ENCODE measurements around the gene WNK2.

WNK2 gene

DNA sequence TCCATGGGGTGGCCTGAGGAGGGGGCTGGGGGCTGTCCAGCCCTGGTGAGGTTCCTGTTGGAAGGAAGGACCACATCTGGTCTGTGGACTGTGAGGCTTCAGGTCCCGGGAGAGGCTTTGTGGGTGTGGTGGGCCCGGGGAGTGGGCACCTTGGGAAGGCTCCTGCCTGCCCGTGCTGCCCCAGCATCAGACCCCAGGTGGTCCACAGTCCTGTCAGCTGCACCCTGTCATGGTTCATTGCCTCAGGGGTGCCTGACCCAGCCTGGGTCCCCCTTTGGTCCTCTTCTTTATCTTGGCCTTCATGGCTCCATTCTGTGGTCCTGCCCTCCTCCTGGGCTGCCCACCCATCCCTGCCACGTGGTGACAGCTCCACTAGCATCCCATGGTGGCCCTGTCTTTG lies 36.7 kb downstream of the WNK2 start:
- DNase-seq, result no peak

- DNase-seq, result no peak
Observed at GRCh38 chr9:93221044-93221443, 37.1 kb downstream of the WNK2 start.

DNA sequence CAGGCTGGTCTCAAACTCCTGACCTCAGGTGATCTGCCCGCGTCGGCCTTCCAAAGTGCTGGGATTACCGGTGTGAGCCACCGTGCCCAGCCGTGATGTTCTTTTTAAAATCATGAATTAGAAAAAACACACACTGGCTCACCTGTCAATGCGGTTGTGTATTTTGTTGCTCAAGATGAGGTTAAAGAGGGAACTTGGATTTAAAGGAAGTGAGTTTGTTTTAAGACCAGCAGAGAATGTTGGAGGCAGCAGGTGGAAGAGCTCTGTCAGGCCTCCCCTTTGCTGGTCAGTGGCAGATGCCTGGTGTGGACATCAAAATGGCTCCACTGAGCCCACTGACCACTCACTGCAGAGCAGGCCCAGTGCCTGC lies 38.9 kb downstream of the WNK2 start:
- no peak for DNase-seq

- DNase-seq, result no peak
Observed at GRCh38 chr9:93223260-93224180, 39.6 kb downstream of the WNK2 start.

DNA sequence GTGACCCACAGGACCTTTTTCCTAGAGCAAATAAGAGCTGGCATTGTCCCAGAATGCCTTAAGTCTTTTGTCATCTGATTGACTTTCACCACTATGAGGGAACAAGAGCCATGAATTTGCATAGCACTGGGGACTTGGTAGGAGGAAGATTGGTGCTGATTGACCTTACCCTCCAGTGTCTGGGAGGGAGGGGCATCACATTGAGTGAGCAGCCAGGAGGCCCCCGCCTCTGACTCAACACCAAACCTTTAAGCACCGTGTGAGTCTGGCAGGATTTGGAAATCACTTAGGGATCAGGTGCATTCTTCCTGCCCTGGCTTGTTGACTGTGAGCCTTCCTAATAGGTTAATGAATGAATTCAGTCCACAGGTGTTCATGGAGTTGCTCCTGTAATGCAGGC lies 40.7 kb downstream of the WNK2 start:
- DNase-seq, result no peak

DNA sequence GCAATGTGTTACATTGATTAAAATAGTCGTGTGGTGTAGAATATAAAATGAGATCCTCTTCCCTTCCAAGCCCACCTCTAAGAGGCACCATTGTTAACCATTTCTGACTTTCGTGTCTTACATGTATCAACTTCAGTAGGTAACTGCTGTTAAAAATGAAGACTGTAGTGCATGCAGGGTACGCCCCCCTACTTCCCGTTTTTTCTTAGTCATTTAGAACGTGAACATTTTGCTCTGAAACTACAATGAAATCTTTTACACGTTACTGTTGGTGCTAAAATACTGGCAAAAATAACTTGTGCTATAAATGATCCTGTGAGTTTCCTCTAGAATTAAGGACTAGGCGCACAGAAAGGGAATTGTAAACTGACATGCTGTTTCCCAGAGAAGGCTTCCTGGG lies 41.5 kb downstream of the WNK2 start:
- no peak for DNase-seq

DNA sequence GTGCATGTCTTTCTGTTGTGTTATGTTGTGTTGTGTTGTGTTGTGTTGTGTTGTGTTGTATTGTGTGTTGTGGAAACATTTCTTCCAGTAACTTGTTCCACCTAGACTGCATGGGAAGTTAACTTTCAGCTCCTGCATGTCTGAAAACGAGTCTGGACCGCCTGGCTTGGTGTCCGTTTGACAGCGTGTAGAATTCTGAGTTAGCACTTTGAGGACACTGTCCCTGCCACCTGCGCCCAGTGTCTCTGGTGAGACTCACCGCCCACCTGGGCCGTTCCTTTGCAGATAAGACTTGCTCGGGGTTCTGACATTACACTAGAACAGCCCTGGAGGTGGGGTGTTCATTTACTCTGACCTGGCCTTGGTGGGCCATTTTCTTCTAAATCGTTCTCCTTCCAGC lies 42.0 kb downstream of the WNK2 start:
- DNase-seq, result no peak

GRCh38 chr9:93226819-93227218 lies 42.9 kb downstream of the WNK2 start:
- DNase-seq, result no peak

- no peak for DNase-seq
Observed at GRCh38 chr9:93228030-93228429, 44.1 kb downstream of the WNK2 start.

- no peak for DNase-seq
Observed at GRCh38 chr9:93228453-93228852, 44.5 kb downstream of the WNK2 start.

DNA sequence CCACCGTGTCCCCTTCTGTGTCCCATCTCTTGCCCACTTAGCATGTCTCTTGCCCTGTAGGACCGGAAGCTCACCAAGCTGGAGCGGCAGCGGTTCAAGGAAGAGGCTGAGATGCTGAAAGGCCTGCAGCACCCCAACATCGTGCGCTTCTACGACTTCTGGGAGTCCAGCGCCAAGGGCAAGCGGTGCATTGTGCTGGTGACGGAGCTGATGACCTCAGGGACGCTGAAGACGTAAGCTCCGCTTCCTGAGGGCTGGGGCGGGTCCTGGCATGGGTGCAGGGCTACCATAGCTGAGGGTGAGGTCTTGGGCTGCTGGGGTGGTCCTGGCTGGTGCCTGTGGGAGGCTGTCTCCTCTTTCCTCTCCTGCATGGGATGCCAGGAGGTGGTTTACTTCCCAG lies 45.7 kb downstream of the WNK2 start:
- no peak for DNase-seq

DNA sequence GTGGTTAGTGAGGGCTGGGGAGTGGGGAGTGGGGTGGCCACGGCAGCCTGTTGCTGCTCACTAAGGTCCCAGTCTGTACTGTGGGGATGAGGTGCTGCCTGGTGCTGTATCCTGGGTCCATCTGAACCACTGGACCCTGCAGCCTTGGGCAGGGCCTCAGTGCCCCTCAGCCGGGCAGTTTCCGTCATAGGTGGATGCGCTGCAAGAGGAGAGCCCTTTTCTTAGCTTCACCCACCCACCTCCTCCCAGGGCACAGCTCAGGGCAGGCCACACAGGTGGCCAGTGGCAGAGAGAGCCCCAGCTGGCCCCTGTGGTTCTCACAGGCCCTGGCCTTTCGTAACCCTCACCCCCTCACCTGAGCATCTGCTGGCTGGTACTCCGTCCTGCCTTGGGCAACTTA lies 46.2 kb downstream of the WNK2 start:
- DNase-seq, result no peak

DNA sequence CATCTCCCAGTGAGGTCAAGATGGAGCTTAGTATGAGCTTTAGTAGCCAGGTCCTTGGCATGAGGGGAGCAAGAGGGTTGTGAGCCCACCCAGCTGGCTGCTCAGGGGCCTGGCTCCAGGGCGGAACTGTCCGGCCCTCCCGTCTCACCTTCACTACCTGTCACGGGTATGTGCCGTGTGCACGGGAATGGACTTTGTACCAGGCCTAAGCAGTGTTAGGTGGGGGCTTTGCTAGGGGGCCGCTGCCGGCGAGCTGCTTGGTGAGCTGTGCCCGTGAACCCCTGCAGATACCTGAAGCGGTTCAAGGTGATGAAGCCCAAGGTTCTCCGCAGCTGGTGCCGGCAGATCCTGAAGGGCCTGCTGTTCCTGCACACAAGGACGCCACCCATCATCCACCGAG lies 46.7 kb downstream of the WNK2 start:
- no peak for DNase-seq

DNA sequence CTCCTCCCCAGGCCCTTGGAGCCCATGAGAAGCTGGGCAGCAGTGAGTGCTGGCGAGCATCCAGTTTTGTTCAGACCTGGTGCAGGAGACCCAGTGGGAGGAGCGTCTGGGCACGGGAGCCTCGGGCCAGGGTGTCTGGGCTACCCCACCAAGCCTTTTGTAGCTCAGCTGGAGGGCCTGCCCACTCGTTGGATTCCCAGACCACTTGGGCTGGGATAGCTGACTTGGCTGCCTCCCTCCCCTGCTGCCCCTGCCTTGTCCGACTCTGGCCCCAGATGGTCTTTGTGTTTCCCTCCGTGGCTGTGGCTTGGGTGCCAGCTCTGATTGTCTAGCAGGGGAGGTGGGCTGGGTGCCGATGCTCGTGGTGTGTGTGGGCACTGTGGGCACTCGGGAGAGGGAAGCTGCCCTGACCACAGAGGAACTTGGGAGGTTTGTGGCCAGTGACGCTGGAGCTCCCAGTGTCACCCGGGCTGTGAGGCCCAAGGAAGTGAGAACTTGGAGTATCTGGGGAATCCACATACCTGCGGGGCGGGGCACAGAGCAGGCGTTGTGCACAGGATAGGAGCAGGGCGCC lies 47.3 kb downstream of the WNK2 start:
- DNase-seq, result no peak

DNA sequence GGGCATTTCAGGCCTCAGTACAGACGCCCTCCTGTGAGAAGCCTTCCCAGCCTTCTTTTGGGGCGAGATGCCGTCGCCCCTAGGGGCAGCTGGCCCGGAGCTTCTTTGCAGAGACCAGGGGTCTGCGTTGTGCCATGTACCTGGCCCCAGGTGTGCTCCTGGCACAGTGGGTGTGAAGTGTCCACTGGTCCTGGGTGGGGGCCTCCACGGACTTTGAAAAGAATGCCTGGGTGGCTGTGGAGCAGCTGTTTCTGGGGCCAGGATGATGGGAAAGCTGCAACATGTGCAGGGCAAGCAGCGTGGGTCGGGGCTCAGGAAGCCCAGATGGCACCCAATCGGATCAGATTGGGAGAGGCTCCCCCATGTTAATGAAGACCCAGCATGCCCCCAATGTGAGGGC lies 47.8 kb downstream of the WNK2 start:
- no peak for DNase-seq

DNA sequence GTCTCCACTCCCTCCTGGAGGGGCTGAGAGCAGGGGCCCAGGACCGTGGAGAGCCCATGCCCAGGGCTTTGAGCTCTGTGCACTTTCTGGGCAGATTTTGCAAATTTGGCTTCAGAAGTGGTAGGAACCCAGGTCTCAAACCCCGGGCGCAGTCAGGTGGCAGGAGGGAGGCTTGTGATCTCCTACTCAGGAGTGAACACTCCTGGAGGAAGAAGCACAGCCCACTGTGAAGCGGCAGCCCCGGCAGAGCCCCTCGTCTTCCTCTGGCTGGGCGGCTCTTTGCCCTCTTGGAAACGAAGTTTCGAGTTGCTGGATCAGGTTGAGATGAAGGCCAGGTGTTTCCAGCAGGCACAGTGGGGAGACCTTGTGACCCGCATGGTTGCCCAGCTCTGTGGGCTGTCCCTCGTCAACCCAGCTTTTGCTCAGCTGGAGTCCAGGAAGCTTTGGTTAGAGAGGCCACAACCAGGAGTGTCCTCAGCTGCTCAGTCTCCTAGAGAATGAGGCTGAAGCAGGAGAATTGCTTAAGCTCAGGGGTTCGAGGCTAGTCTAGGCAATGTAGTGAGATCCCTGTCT lies 48.5 kb downstream of the WNK2 start:
- no peak for DNase-seq

GRCh38 chr9:93233033-93233432 lies 49.1 kb downstream of the WNK2 start:
- DNase-seq, result no peak

GRCh38 chr9:93234600-93234999 lies 50.7 kb downstream of the WNK2 start:
- DNase-seq, result no peak

- DNase-seq, result no peak
Observed at GRCh38 chr9:93235300-93235960, 51.5 kb downstream of the WNK2 start.

GRCh38 chr9:93236541-93237206 lies 52.7 kb downstream of the WNK2 start:
- DNase-seq, result no peak

GRCh38 chr9:93237540-93237939 lies 53.6 kb downstream of the WNK2 start:
- no peak for DNase-seq

DNA sequence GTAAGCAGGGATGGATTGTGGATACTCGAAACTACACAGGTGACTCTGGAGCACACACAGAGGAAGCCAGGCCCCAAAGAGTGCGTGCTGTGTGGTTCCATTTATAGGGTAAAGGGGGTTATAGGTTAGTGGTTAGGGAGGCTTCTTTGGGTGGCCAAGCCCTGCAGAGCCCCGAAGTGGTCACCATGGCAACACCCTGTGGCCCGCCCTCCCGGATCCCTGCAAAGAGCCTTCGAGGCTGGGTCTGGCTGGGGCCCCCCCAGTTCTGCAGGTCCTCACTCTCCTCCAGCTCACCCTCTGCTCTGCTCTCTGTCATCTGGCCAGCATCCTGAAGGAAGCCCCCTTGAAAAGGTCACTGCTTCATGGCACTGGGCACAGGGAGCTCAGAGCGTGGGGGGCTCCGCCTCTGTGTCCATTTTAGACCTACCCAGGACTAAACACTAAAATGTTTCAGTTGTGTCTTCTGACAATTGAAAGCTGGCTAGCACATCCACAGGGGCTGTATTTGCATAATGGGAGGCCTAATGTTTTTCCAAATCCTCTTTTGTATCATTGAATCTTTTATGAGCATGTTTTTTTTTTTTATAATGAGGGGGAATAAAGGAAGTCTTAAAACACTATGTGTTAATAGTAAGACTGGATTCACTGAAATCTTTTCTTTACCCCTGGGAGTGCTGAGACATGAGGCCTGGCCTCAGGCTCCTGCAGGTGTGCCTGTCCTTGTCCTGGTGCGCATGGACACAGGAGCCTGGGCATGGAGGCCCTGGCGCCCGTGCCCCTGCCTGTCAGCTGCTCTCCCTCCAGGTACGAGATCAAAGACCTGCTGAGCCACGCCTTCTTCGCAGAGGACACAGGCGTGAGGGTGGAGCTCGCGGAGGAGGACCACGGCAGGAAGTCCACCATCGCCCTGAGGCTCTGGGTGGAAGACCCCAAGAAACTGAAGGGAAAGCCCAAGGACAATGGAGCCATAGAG lies 55.3 kb downstream of the WNK2 start:
- no peak for DNase-seq
